GM18526 (cell line): ENCODE measurements around the gene CACTIN.

ENCODE experiments used
- POLR2A ChIP-seq: IDR thresholded peaks from 3 replicates; pipeline ENCODE4 v1.6.1; 2011; ENCODE audit not compliant: insufficient read length; ENCODE audit errors: extremely low read depth

The CACTIN gene

GRCh38 chr19:3642987-3643673 lies 16.5 kb upstream of the CACTIN start:
- no peak for TF ChIP-seq POLR2A

DNA sequence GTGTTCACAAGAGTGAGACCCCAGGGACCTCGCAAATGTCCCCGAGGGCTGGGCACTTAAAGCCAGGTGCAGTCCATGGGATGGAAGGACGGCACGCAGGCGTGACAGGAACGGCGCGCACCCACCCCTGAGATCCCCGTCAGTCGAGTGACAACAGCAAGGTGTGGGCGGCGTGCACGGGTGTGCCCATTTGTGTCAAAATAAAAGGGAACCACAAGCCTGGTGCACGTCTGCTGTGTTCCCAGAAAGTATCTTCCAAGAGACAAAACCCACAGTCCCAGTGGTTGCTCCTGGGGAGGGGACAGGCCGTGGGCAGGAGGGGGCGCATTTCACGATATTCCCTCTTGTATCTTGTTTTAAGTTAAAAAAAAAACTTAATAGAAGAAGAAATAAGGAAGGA lies 15.7 kb upstream of the CACTIN start:
- no peak for TF ChIP-seq POLR2A

DNA sequence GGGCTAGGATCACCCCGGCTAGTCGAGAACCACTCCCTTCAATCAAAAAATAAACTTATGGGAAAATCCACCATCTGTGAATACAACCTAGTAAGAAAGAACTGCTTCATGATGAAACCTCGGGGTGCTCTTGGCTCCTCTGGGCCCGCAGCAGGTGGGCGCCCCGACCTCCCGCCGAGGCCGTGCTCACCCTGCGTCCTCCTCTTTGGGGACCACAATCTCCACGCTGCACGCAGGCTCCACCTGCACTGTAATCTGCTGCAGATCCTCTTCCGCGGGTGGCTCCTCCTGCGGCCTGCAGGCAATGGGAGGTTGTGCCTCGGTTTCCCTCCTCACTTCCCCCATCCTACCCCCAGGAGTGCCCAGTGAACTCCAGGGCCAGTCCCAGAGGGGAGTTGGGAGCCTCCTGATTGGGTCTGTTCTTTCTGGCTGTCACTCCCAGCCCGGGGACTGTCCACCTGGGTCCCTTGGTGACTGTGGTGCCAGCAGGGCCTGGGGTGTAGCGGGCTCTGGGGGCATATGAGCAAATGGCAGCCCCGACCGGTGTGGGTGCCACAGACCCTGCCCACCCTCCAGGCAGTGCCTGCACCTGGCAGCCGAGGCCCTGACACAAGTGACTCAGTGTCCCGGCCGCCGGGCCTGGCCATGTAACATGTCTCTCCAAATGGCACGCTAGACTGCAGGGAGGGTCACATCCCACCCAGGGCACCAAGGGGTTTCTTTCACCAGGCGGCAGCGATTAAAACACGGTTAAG lies 15.1 kb upstream of the CACTIN start:
- no peak for TF ChIP-seq POLR2A

DNA sequence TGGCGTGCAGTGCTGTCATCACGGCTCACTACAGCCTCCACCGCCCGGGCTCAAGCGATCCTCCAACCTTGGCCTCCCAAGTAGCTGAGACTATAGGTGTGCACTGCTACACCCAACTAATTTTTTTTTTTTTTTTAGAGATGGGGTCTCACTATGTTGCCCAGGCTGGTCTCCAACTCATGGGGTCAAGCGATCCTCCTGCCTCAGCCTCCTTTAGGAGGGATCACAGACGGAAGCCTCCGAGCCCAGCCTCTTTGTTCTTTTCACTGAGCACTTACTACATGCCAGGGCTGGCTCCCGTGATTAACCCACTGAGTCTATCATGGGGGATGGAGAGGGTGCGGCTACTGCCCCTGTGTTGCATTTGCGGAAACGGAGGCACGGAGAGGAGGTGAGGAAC lies 12.9 kb upstream of the CACTIN start:
- TF ChIP-seq POLR2A = no peak

GRCh38 chr19:3638208-3639193 lies 11.9 kb upstream of the CACTIN start:
- TF ChIP-seq POLR2A = no peak

DNA sequence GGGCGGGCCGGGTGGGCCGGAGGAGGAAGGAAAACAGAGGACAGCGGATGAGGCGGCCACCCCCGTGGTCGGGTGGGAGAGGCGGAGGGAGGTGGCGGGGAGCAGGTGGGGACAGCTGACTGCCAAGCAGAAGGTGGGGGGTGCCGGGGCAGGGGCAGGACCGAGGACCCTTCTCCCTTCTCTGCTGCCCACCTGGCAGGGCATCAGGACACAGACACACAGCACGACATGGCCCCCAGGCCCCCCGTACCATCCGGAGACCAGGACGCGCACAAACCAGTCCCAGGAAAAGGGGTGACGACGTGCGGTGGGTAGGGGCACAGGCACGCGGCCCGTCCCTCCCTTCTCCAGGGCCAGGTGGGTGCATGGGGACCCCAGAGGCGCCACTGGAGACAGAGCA lies 11.0 kb upstream of the CACTIN start:
- TF ChIP-seq POLR2A = no peak

- TF ChIP-seq POLR2A = no peak
Observed at GRCh38 chr19:3636962-3637361, 10.4 kb upstream of the CACTIN start.

DNA sequence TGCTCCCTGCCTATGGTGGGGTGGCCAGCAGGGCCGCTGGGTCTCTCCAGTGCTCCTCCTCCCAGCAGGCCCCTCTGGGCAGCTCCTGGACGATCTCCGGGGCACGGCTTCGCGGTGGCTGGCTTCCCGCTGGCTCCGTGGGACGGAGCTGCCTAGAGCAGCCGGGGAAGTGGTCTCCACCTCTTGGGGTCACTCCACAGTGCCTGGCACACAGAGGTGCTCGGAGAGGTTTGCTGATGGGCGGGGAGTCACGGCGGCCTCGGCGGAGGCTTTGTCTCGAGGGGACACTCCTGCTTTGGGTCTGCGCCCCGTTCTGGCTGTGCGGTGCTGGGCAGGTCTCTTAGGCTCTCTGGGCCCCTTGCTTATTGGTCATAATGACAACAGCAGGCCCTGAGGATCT lies 9.9 kb upstream of the CACTIN start:
- no peak for TF ChIP-seq POLR2A

GRCh38 chr19:3634496-3635045 lies 8.0 kb upstream of the CACTIN start:
- no peak for TF ChIP-seq POLR2A

- no peak for TF ChIP-seq POLR2A
Observed at GRCh38 chr19:3633559-3633988, 7.0 kb upstream of the CACTIN start.

- TF ChIP-seq POLR2A = no peak
Observed at GRCh38 chr19:3632739-3633558, 6.4 kb upstream of the CACTIN start.

GRCh38 chr19:3632098-3632497 lies 5.5 kb upstream of the CACTIN start:
- no peak for TF ChIP-seq POLR2A

DNA sequence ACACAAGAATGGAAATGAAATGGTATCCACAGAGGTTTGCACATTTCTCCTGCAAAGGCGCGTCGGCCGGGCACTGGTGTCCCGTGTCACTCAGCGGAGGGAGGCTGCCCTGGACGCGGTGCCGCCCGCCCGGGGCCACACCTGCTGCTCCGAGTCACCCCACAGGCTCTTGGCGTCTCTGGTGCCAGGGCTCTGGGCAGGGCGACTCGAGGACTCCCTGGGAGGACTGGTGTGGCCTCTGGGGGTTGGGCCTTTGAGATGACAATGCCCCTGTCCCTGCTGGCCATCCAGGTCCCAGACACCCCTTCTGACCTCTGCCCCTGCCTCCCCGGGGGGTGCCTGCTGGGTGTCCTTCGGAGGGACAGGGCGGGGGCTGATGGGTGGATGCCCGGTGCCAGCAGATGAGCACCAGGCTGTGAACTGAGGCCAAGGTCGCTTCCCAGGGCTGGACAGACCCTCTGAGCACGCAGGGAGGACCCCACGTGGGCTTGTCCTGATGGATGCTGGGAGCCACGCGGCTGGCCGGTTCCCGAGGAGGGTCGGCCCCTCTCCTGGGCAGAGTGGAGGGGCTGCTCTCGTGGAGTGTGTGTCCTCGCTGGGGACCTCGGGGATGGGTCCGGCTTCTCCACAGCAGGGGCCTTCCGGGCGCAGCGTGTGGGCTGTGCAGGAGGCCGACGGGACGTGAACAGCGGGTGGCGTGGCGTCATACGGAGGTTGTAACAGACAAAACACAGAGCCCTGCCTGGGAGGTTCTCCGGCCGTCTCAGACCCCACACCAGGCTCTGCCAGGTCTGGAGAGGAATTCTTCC lies 4.7 kb upstream of the CACTIN start:
- TF ChIP-seq POLR2A = no peak

- no peak for TF ChIP-seq POLR2A
Observed at GRCh38 chr19:3627351-3627723, 747 bp upstream of the CACTIN start.

GRCh38 chr19:3625996-3626472 lies 556 bp downstream of the CACTIN start:
- no peak for TF ChIP-seq POLR2A
